Spleen (tissue), 11 donors: ENCODE measurements around the gene RBBP4. TPM values are rescaled to one million over a fixed set of nuclear protein-coding genes. Genes with fewer than 3 reads are reported as not detected.

Source experiments
- DNase-seq: peaks from one replicate; pipeline ENCODE4 v3.0.0-alpha.2; 2020
- H3K27ac ChIP-seq, 8 donors: fragments of 200-600 bp; sonication (generic) in 7 of 8; 1 replicate in 4 of 8; 2 replicates in 4 of 8; pipeline versions ENCODE4 v1.5.0 to v1.8.0; 2016 to 2021; ENCODE audit warnings: inconsistent platforms in 4 of 8, mild to moderate bottlenecking in 4 of 8, moderate library complexity in 1 of 8
- H3K27me3 ChIP-seq, 7 donors: fragments of 200-600 bp; sonication (generic) in 6 of 7; replicated peaks in 1 of 7; 1 replicate in 4 of 7; 2 replicates in 3 of 7; pipeline versions ENCODE4 v1.5.0 to v1.8.0; 2016 to 2021; ENCODE audit warnings: inconsistent platforms in 3 of 7, mild to moderate bottlenecking in 1 of 7
- H3K36me3 ChIP-seq, 6 donors: fragments of 200-600 bp; sonication (generic) in 5 of 6; 1 replicate in 4 of 6; 2 replicates in 2 of 6; pipeline versions ENCODE4 v1.5.0 to v1.8.0; 2016 to 2021; ENCODE audit warnings: inconsistent platforms in 2 of 6
- H3K4me1 ChIP-seq, 6 donors: fragments of 200-600 bp; sonication (generic) in 5 of 6; 1 replicate in 3 of 6; 2 replicates in 3 of 6; pipeline versions ENCODE4 v1.5.0 to v1.8.0; 2016 to 2021; ENCODE audit warnings: inconsistent platforms in 3 of 6
- H3K4me3 ChIP-seq, 8 donors: fragments of 200-600 bp; sonication (generic) in 7 of 8; 1 replicate in 4 of 8; 2 replicates in 4 of 8; pipeline versions ENCODE4 v1.5.0 to v1.8.0; 2016 to 2021; ENCODE audit warnings: inconsistent platforms in 4 of 8, mild to moderate bottlenecking in 4 of 8, moderate library complexity in 2 of 8
- H3K9me3 ChIP-seq, 8 donors: fragments of 200-600 bp; sonication (generic) in 7 of 8; 1 replicate in 4 of 8; 2 replicates in 4 of 8; pipeline versions ENCODE4 v1.5.0 to v1.8.0; 2016 to 2021; ENCODE audit warnings: inconsistent platforms in 4 of 8
- POLR2A ChIP-seq, 3 donors: fragments of 450-650 bp; IDR thresholded peaks; one replicate each; pipeline ENCODE4 v1.5.1; 2017; ENCODE audit warnings: antibody characterized with exemption in 3 of 3, mild to moderate bottlenecking in 1 of 3
- POLR2AphosphoS5 ChIP-seq, 3 donors: sonication (generic); formaldehyde crosslinking; IDR thresholded peaks; one replicate each; pipeline ENCODE4 v1.5.1; 2017; ENCODE audit warnings: antibody characterized with exemption in 3 of 3
- WGBS, 5 donors: extraction: QIAGEN DNeasy Blood & Tissue Kit in 3 of 5; methylation state at CpG; one replicate each; pipeline versions ENCODE4 v1.1.5 to v1.1.7; 2013 to 2018; 5-methylcytosine and 5-hydroxymethylcytosine counted together
- intact Hi-C: fragments of 100-400 bp; cut with DNase I; formaldehyde crosslinking; loops from one replicate; pipeline ENCODE4 v1.15.0; 2023; ENCODE audit warnings: low total_unique reads
- polyA plus RNA-seq, 3 donors: library from polyadenylated mRNA; stranded (reverse); fragments of 200-250 nt; gene quantifications; one replicate each; pipeline ENCODE4 v1.2.1, GENCODE V29; 2013
- total RNA-seq, 7 donors: library from RNA; depleted of rRNA in 3 of 7; stranded (reverse); fragments of >200 nt in 3 of 7; fragmentation: NEBNext Ultra II Directional in 4 of 7; extraction: Animal tissue kit (Norgen Biotek cat#: 25700) in 4 of 7; gene quantifications; one replicate each; pipeline versions ENCODE4 v1.1.0 to v1.2.1, GENCODE V29; 2016 to 2021
- TF ChIP-seq, protein P1 (sequence below), 11 experiments: fragments of 200-600 bp in 7 of 11; fragments of 450-650 bp in 4 of 11; sonication (generic) in 4 of 11; IDR thresholded peaks in 8 of 11; conservative IDR thresholded peaks in 3 of 11; 1 replicate in 7 of 11; 2 replicates in 4 of 11; pipeline versions ENCODE4 v1.4.0 to v1.8.0; 2016 to 2021; ENCODE audit warnings: antibody characterized with exemption in 11 of 11, inconsistent platforms in 4 of 11, mild to moderate bottlenecking in 1 of 11
- donor health status: healthy with polysubstance abuse.
- donor health status: DM: no; HTN: no; CAD: no; lungs with moderate emphysema.
- donor health status: DM: no; HTN: no; CAD: no.
- donor health status: Bipolar disorder and iron deficiency.
- donor health status: healthy.
- donor health status: DM: no; HTN: no; CAD: no.
- donor health status: DM: yes; HTN: yes; CAD: no.

Gene RBBP4
- total and polyA plus RNA-seq, 10 donors, result 42.4 to 181 (median 132) TPM

DNA sequence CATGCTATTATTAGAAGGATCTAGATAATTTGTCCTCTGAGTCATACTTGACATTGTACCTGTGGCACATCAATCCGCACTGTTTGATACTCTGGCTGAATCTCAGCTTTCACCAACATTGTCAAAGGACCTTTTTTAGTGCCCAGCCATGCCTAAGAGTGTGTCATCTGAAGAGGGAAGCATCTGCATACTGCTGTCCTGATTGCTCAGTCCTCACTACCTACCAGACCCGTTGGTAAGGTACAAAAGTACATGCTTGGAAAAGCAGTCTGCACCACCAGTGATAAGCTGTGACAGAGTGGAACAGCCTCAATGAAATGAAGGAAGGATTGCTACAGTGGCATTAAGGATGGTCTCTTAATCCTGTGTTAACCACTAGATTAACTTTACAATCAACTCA lies 34.5 kb downstream of the RBBP4 start:
- Histone ChIP-seq H3K27ac (no peak overlapping the region), H3K4me3 (no peak overlapping the region), H3K4me1 (peaks cover 0 to 8% (median 0%) of the 10 kb centered on the region in 6 donors), H3K27me3 (no peaks in the 10 kb centered on the region), H3K9me3 (no peaks in the 10 kb centered on the region), H3K36me3 (peaks cover 3 to 74% (median 50%) of the 10 kb centered on the region in 6 donors)
- WGBS, 5 donors, result 73 to 88% (median 80%) methylated on average over 2 of the region's 2 CpGs
- TF ChIP-seq, protein P1, sequence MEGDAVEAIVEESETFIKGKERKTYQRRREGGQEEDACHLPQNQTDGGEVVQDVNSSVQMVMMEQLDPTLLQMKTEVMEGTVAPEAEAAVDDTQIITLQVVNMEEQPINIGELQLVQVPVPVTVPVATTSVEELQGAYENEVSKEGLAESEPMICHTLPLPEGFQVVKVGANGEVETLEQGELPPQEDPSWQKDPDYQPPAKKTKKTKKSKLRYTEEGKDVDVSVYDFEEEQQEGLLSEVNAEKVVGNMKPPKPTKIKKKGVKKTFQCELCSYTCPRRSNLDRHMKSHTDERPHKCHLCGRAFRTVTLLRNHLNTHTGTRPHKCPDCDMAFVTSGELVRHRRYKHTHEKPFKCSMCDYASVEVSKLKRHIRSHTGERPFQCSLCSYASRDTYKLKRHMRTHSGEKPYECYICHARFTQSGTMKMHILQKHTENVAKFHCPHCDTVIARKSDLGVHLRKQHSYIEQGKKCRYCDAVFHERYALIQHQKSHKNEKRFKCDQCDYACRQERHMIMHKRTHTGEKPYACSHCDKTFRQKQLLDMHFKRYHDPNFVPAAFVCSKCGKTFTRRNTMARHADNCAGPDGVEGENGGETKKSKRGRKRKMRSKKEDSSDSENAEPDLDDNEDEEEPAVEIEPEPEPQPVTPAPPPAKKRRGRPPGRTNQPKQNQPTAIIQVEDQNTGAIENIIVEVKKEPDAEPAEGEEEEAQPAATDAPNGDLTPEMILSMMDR (IDR thresholded peaks at IDR 0.05 in 8 of 11, conservative IDR thresholded peaks at IDR 0.05 in 3 of 11), result no peak
- TF ChIP-seq POLR2A (IDR thresholded peaks at IDR 0.05) (no peak), POLR2AphosphoS5 (IDR thresholded peaks at IDR 0.05) (peak in 1 of 3 donors; percentile 9)
- intact Hi-C loops, result no loop called here
- no peak for DNase-seq

DNA sequence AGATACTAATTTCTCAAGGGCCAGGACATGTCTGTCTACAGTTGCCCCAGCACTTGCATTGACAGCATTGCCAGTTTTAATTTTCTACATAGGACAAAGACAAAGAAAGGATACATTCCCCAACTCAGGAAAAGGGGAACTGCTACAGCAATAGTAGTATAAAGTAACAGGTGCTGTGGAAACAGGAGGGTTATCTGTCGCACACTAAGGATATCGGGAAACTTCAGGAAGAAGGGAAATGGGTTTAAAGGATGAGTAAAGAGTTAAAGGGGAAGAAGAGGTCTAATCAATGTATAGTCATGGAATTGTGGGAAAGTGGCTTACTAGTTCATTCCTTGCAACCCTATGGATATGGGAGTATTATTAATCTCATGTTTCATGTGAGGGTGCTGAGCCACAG lies 35.4 kb downstream of the RBBP4 start:
- H3K27me3 ChIP-seq, result no peaks in the 10 kb centered on the region
- no peak overlapping the region for H3K27ac ChIP-seq
- H3K36me3 ChIP-seq, result peaks cover 3 to 73% (median 41%) of the 10 kb centered on the region in 6 donors
- no peak overlapping the region for H3K4me3 ChIP-seq
- no peak for DNase-seq
- TF ChIP-seq POLR2A (IDR thresholded peaks at IDR 0.05) (no peak), POLR2AphosphoS5 (IDR thresholded peaks at IDR 0.05) (no peak)
- TF ChIP-seq, protein P1 (IDR thresholded peaks at IDR 0.05 in 8 of 11, conservative IDR thresholded peaks at IDR 0.05 in 3 of 11), result no peak
- H3K4me1 ChIP-seq, result peaks cover 0 to 8% (median 0%) of the 10 kb centered on the region in 6 donors
- no peaks in the 10 kb centered on the region for H3K9me3 ChIP-seq
- intact Hi-C loops, result no loop called here
- 91 to 98% (median 93%) methylated on average over 2 of the region's 2 CpGs for WGBS, 5 donors

DNA sequence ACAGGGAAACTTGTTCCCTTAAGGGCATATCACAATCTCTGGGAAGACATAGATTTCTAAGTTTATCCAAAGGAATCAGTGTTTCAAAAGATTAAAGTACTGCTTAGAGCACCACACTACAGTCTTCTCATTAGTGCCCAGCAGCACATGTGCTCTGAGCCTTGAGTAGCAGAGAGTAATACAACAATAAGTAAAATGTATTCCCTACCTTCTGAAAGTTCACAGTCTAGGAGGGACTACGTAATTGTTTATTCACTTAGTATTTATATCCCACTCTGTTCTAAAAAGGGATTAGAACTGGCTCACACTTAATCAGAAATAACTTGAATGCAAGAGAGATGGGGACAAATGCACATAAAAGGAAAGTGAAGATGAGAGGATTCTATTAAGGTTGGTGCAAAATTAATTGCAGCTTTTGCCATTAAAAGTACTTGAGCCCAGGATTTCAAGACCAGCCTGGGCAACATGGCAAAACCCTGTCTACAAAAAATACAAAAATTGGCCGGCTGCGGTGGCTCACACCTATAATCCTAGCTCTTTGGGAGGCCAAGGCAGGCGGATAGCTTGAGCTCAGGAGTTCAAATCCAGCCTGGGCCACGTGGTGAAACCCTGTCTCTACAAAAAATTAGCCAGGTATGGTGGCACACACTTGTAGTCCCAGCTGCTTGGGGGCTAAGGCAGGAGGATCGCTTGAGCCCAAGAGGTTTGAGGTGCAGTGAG lies 42.6 kb downstream of the RBBP4 start:
- DNase-seq, result peak; percentile 18
- H3K27ac ChIP-seq, result no peak overlapping the region
- H3K27me3 ChIP-seq, result no peaks in the 10 kb centered on the region
- no peaks in the 10 kb centered on the region for H3K9me3 ChIP-seq
- peaks cover 0 to 13% (median 0%) of the 10 kb centered on the region in 6 donors for H3K36me3 ChIP-seq
- TF ChIP-seq POLR2AphosphoS5 (IDR thresholded peaks at IDR 0.05), result no peak
- TF ChIP-seq POLR2A (IDR thresholded peaks at IDR 0.05), result no peak
- TF ChIP-seq, protein P1 (IDR thresholded peaks at IDR 0.05 in 8 of 11, conservative IDR thresholded peaks at IDR 0.05 in 3 of 11), result no peak
- H3K4me1 ChIP-seq, result peaks cover 0 to 24% (median 16%) of the 10 kb centered on the region in 6 donors
- H3K4me3 ChIP-seq, result no peak overlapping the region
- intact Hi-C loops, result no loop called here
- WGBS, 5 donors, result 90 to 97% (median 95%) methylated on average over 6 of the region's 6 CpGs

DNA sequence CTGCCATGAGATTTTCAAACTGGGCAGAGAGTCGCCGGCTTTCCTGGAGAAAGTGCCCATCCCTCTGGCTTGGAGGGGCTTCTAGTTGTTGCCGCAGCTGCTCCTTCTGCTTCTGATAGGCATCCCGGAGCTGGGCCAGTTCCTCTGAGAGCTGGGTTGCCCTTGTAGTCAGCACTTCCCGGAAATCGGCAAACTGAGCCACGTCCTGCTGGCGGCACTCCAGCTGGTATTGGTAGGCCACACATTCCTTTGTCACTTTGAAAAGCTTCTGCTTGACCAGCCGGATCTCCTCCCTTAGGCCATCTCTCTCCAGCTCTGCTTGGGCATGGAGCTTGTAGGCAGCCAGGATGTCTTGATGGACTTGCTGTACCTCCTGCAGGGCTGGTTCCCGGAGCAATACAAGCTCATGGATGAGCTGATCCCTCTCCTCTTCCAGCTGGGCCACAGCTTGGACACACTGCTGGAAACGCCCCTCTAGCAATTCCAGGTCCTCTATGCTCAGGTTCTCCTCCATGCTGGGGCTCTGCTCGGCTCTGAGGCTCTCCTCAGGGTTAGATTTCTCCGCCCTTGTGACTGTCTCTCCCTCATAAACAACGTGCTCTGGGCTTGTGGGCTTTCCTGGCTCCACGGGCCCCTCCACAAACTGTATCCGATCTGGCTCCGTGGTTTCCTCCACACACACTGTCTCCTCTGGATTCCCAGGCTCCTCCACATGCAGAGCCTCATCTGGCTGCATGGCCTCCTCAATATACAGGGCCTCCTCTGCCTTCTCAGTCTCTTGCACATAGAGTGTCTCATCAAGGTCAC lies 44.3 kb downstream of the RBBP4 start:
- H3K27me3 ChIP-seq, result no peaks in the 10 kb centered on the region
- H3K27ac ChIP-seq, result peak overlapping the region in 6 of 8 donors; percentile 39 to 68 (median 60)
- H3K4me3 ChIP-seq, result peak overlapping the region in 2 of 8 donors; percentile 11 to 22
- DNase-seq, result peak; percentile 86
- peaks cover 0 to 25% (median 16%) of the 10 kb centered on the region in 6 donors for H3K4me1 ChIP-seq
- 45 to 76% (median 54%) methylated on average over 9 to 17 of the region's 17 CpGs for WGBS, 5 donors
- intact Hi-C loops, result no loop called here
- no peaks in the 10 kb centered on the region for H3K9me3 ChIP-seq
- H3K36me3 ChIP-seq, result peaks cover 0 to 10% (median 0%) of the 10 kb centered on the region in 6 donors
- TF ChIP-seq POLR2AphosphoS5 (IDR thresholded peaks at IDR 0.05) (peak in 2 of 3 donors; percentile 65 to 71), POLR2A (IDR thresholded peaks at IDR 0.05) (no peak)
- TF ChIP-seq, protein P1 (IDR thresholded peaks at IDR 0.05 in 8 of 11, conservative IDR thresholded peaks at IDR 0.05 in 3 of 11), result no peak
